CD8-positive, alpha-beta memory T cell (primary cell): ENCODE data around the gene STK32C. TPM values are rescaled to one million over a fixed set of nuclear protein-coding genes. Genes with fewer than 3 reads are reported as not detected.

Source experiments
- CTCF ChIA-PET: fragments of 350-600 bp; sonication (Branson Sonifier 250); formaldehyde crosslinking; loops from one replicate; lab custom pipeline; 2021; ENCODE audit warnings: antibody characterized with exemption; lab: Charles Lee
- POLR2A ChIA-PET: fragments of 350-600 bp; sonication (Branson Sonifier 250); formaldehyde crosslinking; loops from one replicate; lab custom pipeline; 2021; ENCODE audit warnings: antibody characterized with exemption; lab: Charles Lee
- DNase-seq, 5 donors: peaks; one replicate each; pipeline versions ENCODE4 v3.0.0 to v3.0.0-alpha.2; 2020 to 2022; ENCODE audit warnings: mixed read lengths in 1 of 5
- H3K27ac ChIP-seq: one replicate; pipeline ENCODE4 v1.7.0; 2013; ENCODE audit warnings: low read depth, mild to moderate bottlenecking, low read length, moderate library complexity
- H3K27me3 ChIP-seq: 2 replicates; pipeline ENCODE4 v1.7.0; 2013; ENCODE audit warnings: low read length, mild to moderate bottlenecking; ENCODE audit not compliant: insufficient read depth, poor library complexity, severe bottlenecking
- H3K36me3 ChIP-seq: 2 replicates; pipeline ENCODE4 v1.7.0; 2013; ENCODE audit warnings: mild to moderate bottlenecking, low read length, moderate library complexity; ENCODE audit not compliant: insufficient read depth
- H3K4me1 ChIP-seq: 2 replicates; pipeline ENCODE4 v1.7.0; 2013; ENCODE audit warnings: mild to moderate bottlenecking, low read length, moderate library complexity; ENCODE audit not compliant: insufficient read depth
- H3K4me3 ChIP-seq: 2 replicates; pipeline ENCODE4 v1.7.0; 2013; ENCODE audit warnings: mild to moderate bottlenecking, low read length
- H3K9me3 ChIP-seq: 2 replicates; pipeline ENCODE4 v1.7.0; 2013; ENCODE audit warnings: mild to moderate bottlenecking, low read length
- H3K27ac Mint-ChIP-seq, 8 donors: one replicate each; pipeline ENCODE4 v1.8.0; 2020 to 2021; ENCODE audit warnings: mixed read lengths in 8 of 8, mild to moderate bottlenecking in 6 of 8, inconsistent platforms in 3 of 8, moderate library complexity in 3 of 8
- H3K27me3 Mint-ChIP-seq, 2 donors: one replicate each; pipeline ENCODE4 v1.8.0; 2020 to 2021; ENCODE audit warnings: mixed read lengths in 2 of 2, mild to moderate bottlenecking in 1 of 2, moderate library complexity in 1 of 2
- H3K36me3 Mint-ChIP-seq, 3 donors: one replicate each; pipeline ENCODE4 v1.8.0; 2020 to 2021; ENCODE audit warnings: mixed read lengths in 3 of 3, inconsistent platforms in 1 of 3, mild to moderate bottlenecking in 1 of 3
- H3K4me1 Mint-ChIP-seq, 3 donors: one replicate each; pipeline ENCODE4 v1.8.0; 2020 to 2021; ENCODE audit warnings: mixed read lengths in 3 of 3, inconsistent platforms in 1 of 3, mild to moderate bottlenecking in 1 of 3
- H3K4me3 Mint-ChIP-seq, 7 donors: one replicate each; pipeline ENCODE4 v1.8.0; 2020 to 2021; ENCODE audit warnings: mixed read lengths in 7 of 7, mild to moderate bottlenecking in 6 of 7, moderate library complexity in 4 of 7, inconsistent platforms in 2 of 7
- H3K9me3 Mint-ChIP-seq, 5 donors: one replicate each; pipeline ENCODE4 v1.8.0; 2020 to 2022; ENCODE audit warnings: mixed read lengths in 5 of 5, mild to moderate bottlenecking in 3 of 5, moderate library complexity in 2 of 5, inconsistent platforms in 1 of 5
- polyA plus RNA-seq: library from polyadenylated mRNA; unstranded; fragments of 300-500 nt; fragmentation: Illumina TruSeq; gene quantifications from one replicate; pipeline ENCODE4 v1.2.3, GENCODE V29; 2021
- total RNA-seq, 2 experiments: library from RNA; stranded (reverse); gene quantifications; one replicate each; pipeline ENCODE4 v1.2.3, GENCODE V29; 2021

STK32C gene
- total and polyA plus RNA-seq, 3 experiments from 2014 or later: 8.5 to 14.9 (median 14.0) TPM

DNA sequence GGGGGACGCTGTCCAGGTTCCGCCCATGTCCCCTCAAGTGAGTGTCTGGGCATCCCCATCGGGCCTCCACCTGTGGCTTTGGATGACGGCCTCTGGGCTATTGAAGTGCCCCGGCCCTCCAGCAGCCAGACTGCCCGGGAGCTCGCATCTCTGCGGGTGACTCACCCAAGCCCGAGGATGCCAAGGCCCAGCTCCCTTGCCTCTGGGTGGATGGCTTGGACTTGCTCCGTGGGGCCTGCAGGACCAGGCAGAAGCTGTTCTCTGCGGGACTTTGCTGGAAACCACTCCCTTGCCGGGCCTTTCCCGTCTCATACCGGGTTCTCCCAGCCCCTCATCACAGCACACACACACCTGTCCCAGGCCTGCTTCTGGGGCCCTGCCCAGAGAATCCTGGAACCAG, 98.6 kb downstream of the STK32C start:
- no peaks in the 10 kb centered on the region for H3K4me1 Mint-ChIP-seq
- no peaks in the 10 kb centered on the region for H3K27me3 Mint-ChIP-seq
- ChIA-PET CTCF (no interaction called here), POLR2A (no interaction called here)
- DNase-seq: no peak
- Histone ChIP-seq H3K9me3 (no peaks in the 10 kb centered on the region), H3K27ac (no peak overlapping the region), H3K4me3 (no peak overlapping the region), H3K4me1 (no peaks in the 10 kb centered on the region), H3K36me3 (no peaks in the 10 kb centered on the region), H3K27me3 (no peaks in the 10 kb centered on the region)
- H3K4me3 Mint-ChIP-seq: no peak overlapping the region
- peaks cover 6 to 19% (median 9%) of the 10 kb centered on the region in 3 donors for H3K36me3 Mint-ChIP-seq
- peaks cover 0 to 12% (median 7%) of the 10 kb centered on the region in 5 donors for H3K9me3 Mint-ChIP-seq
- peak overlapping the region in 1 of 8 donors; percentile 37 for H3K27ac Mint-ChIP-seq

DNA sequence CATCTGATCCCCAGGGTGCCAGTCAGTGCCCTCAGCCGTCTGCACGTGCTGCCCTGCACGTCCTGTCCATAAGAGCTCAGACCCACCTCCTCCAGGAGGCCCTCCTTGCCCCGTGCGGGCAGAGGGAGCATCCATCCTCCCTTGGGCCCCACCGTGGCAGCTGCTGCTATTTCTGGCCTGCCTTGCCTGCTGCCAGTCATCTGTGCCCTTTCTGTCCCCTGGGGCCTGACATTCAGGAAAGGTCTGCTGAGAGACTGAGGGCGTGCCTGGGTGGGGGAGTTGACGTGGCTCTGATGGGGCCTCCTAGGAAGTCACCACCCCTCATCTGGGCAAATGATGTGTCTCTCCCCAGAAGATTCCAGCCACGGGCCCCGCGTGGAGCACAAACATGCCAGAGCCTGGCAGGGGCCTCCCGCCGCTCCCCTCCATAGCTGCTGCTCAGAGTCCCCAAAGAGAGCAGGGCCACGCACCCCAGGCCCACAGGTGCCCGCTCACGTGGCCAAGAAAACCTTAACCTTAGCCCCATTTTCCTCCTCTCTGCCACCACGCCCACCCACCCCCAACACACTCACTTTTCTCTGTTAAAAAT, 99.2 kb downstream of the STK32C start:
- Histone ChIP-seq H3K4me1 (no peaks in the 10 kb centered on the region), H3K27me3 (no peaks in the 10 kb centered on the region), H3K36me3 (no peaks in the 10 kb centered on the region), H3K4me3 (no peak overlapping the region), H3K9me3 (no peaks in the 10 kb centered on the region), H3K27ac (no peak overlapping the region)
- no peak for DNase-seq
- Mint-ChIP-seq H3K4me1 (no peaks in the 10 kb centered on the region), H3K36me3 (peaks cover 2 to 13% (median 6%) of the 10 kb centered on the region in 3 donors), H3K9me3 (peaks cover 0 to 8% (median 4%) of the 10 kb centered on the region in 5 donors), H3K4me3 (no peak overlapping the region), H3K27ac (peak overlapping the region in 2 of 8 donors; percentile 37 to 64), H3K27me3 (no peaks in the 10 kb centered on the region)
- ChIA-PET CTCF (no interaction called here), POLR2A (no interaction called here)

DNA sequence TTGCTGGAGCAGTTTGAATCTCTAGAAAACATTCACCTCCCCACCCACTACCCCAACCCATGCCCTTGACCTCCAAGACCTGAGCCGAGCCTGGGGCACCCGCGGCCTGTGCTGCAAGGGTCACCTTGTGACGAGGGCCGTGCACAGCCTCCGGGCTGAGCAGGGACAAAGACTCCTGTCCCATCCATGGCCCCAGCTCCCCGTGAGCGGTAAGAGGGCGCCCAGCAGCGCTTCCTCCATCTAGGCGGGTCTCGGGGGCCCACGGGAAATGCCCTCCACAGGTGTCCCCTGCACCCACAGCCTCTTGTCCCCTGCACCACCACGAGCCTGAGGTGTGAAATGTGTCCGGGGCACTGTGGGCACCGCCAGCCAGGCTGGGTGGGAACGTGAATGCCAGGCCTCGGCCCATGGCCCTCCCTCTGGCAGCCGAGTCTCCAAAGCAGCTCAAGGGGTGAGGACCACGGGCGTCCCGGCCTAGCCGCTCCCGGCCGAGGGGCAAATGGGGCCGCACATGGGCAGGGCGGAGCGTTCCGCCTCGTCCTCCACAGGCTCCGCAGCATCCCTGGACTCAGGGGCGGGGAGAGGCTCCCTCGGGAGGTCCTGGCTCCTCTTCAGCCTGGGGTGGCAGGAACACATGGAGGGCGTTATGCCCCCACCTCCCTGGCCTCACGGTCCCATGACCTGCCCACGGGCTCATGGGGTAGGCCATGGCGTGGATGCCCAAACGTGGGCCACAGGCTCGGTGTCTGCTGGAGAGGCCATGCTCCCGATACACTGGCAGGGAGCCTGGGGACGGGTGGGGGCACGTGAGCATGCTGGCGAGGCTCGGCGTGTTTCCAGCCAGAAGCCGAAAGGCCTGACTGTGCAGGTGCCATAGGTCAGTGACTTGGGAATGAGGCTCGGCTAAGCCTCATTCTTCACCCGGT, 100.0 kb downstream of the STK32C start:
- Histone ChIP-seq H3K36me3 (no peaks in the 10 kb centered on the region), H3K4me3 (no peak overlapping the region), H3K27me3 (no peaks in the 10 kb centered on the region), H3K27ac (no peak overlapping the region), H3K4me1 (no peaks in the 10 kb centered on the region), H3K9me3 (no peaks in the 10 kb centered on the region)
- peaks cover 0 to 5% (median 0%) of the 10 kb centered on the region in 5 donors for H3K9me3 Mint-ChIP-seq
- no peaks in the 10 kb centered on the region for H3K27me3 Mint-ChIP-seq
- peaks cover 0 to 6% (median 3%) of the 10 kb centered on the region in 3 donors for H3K36me3 Mint-ChIP-seq
- no peak overlapping the region for H3K4me3 Mint-ChIP-seq
- CTCF ChIA-PET: no interaction called here
- no peaks in the 10 kb centered on the region for H3K4me1 Mint-ChIP-seq
- no peak overlapping the region for H3K27ac Mint-ChIP-seq
- DNase-seq: no peak
- POLR2A ChIA-PET: no interaction called here

DNA sequence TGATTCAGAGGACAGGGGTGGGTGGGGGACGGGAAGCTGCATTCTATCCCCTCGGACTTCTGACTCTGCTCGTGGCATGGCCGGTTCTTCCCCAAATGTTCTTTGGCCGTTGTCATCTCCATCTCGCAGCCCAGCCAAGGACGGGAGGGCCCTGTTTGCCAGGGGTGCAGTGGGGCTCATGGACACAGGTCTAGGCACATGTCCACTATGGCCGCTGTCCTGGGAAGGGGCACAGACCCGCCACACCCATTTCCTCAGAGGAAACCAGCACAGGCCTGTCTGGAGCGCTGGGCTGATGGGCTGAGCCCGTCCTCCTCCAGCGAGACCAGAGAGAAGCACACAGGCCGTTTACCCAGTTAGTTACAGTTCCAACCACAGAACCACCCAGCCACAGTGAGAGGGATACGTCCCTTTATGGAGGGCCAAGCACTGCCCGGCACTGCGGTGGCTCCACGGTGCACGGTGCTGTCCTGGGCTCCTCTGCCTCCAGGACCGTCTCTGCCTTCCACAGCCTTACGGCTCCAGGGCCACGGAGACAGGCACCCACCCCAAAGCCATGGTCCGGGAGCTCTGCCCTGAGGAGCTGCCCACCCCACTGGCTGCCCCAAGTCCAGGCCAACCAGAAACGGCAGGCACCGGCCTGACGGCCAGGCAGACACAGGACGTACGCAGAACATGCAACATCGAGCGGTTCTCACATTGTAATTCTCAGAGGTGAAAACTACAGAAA, 100.8 kb downstream of the STK32C start:
- H3K4me1 Mint-ChIP-seq: no peaks in the 10 kb centered on the region
- no peaks in the 10 kb centered on the region for H3K9me3 ChIP-seq
- H3K27ac Mint-ChIP-seq: no peak overlapping the region
- CTCF ChIA-PET: no interaction called here
- H3K4me3 Mint-ChIP-seq: no peak overlapping the region
- POLR2A ChIA-PET: no interaction called here
- H3K36me3 ChIP-seq: no peaks in the 10 kb centered on the region
- no peaks in the 10 kb centered on the region for H3K9me3 Mint-ChIP-seq
- no peaks in the 10 kb centered on the region for H3K4me1 ChIP-seq
- H3K27me3 ChIP-seq: no peaks in the 10 kb centered on the region
- no peak overlapping the region for H3K4me3 ChIP-seq
- H3K36me3 Mint-ChIP-seq: peaks cover 0 to under 1% (median under 1%) of the 10 kb centered on the region in 3 donors
- no peak overlapping the region for H3K27ac ChIP-seq
- H3K27me3 Mint-ChIP-seq: no peaks in the 10 kb centered on the region
- DNase-seq: no peak

DNA sequence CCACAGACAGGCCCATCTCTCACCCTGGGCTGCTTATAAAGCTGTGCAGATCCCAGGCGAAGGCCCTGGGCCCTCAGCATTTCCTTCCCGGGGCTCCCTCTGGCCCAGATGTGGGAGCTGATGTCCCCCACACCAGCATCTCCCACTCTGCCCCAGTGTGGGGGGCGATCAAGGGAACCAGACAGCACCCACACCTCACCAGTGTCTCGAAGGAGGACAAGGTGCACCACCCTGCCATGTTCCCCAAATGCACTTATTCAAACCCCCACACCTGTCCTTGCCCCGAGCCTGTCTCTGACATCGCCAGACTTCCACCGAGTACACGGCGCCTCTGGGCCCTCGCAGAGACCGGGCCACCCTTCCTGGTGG, 101.4 kb downstream of the STK32C start:
- no peak overlapping the region for H3K4me3 ChIP-seq
- ChIA-PET POLR2A (no interaction called here), CTCF (no interaction called here)
- Mint-ChIP-seq H3K27ac (no peak overlapping the region), H3K4me3 (no peak overlapping the region), H3K27me3 (no peaks in the 10 kb centered on the region), H3K9me3 (no peaks in the 10 kb centered on the region), H3K36me3 (no peaks in the 10 kb centered on the region), H3K4me1 (no peaks in the 10 kb centered on the region)
- H3K4me1 ChIP-seq: no peaks in the 10 kb centered on the region
- H3K36me3 ChIP-seq: no peaks in the 10 kb centered on the region
- H3K27me3 ChIP-seq: no peaks in the 10 kb centered on the region
- no peak for DNase-seq
- no peaks in the 10 kb centered on the region for H3K9me3 ChIP-seq
- H3K27ac ChIP-seq: no peak overlapping the region

DNA sequence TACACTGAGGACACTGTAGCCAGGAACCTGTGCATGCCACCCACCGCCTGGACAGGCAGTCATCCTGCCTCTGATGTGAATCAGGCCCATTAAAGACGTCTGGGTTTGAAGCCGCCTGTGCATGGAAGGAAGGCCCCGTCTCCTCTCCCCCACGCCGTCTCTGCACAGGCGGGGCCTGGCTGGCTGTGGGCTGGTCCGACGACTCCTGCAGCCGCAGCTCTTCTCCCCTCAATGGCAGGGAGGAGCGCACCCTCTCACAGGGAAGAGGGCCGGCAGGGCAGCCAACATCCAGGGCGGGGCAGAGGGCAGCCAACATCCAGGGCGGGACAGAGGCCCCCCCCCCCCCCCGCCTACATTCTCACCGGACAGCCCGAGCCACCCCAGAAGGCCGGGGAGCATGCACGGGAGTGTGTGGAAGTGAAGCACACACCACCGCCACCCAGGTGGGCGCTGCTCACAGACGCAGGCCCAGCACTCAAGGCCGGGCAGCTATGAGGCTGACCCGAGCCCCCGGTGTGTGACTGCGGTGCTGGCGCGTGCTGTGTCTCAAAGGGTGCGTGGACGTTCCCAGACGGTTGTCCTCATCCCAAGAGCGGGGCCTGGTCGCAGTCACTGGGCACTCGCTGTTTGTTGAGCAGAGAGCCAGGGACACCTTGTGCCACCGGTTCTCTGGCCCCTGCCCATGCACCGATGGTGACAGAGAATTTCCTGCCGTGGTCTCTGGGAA, 101.9 kb downstream of the STK32C start:
- no peaks in the 10 kb centered on the region for H3K27me3 ChIP-seq
- H3K36me3 Mint-ChIP-seq: no peaks in the 10 kb centered on the region
- no peak overlapping the region for H3K4me3 ChIP-seq
- H3K4me1 ChIP-seq: no peaks in the 10 kb centered on the region
- H3K4me3 Mint-ChIP-seq: no peak overlapping the region
- DNase-seq: peak in 1 of 5 donors; percentile 23
- ChIA-PET POLR2A (no interaction called here), CTCF (no interaction called here)
- no peaks in the 10 kb centered on the region for H3K36me3 ChIP-seq
- no peaks in the 10 kb centered on the region for H3K27me3 Mint-ChIP-seq
- H3K27ac Mint-ChIP-seq: no peak overlapping the region
- H3K4me1 Mint-ChIP-seq: no peaks in the 10 kb centered on the region
- H3K9me3 Mint-ChIP-seq: no peaks in the 10 kb centered on the region
- no peak overlapping the region for H3K27ac ChIP-seq
- H3K9me3 ChIP-seq: no peaks in the 10 kb centered on the region

DNA sequence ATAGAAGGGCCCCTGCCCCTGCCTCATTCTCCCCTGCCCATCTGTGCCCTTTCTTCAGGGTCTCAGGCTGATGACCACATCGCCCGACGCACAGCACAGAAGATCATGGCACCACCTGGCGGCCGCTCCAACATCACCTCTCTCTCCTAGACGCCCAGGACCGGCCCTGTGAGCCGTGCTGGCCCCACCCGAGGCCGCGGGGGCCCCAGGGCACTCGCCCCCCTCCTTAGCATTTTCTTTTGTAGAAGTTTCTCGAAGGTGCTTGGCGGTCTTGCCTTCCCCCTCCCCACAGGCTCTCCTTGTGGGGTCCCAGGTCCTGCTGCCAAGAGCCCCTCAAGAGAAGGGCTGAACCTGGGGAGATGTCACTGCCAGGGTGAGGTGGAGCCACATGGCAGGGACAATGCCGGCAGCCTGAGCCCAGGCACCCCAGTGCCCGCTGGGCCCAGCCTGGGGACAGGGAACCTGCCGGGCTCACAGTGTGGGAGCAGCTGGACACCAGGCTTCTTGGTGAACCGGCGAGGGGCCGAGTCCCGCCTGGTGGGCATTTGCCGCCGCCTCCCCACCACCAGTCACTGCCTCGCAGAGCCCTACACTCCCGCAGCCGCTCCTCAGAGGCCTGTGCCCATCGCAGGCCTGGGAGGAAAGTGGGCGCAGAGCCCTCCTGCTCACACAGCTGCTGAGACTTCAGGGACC, 102.8 kb downstream of the STK32C start:
- no peak overlapping the region for H3K27ac Mint-ChIP-seq
- CTCF ChIA-PET: no interaction called here
- Histone ChIP-seq H3K27me3 (no peaks in the 10 kb centered on the region), H3K4me1 (no peaks in the 10 kb centered on the region), H3K27ac (no peak overlapping the region), H3K9me3 (no peaks in the 10 kb centered on the region), H3K36me3 (no peaks in the 10 kb centered on the region), H3K4me3 (no peak overlapping the region)
- peak in 1 of 5 donors; percentile 24 for DNase-seq
- no peaks in the 10 kb centered on the region for H3K4me1 Mint-ChIP-seq
- no peaks in the 10 kb centered on the region for H3K9me3 Mint-ChIP-seq
- no peak overlapping the region for H3K4me3 Mint-ChIP-seq
- no peaks in the 10 kb centered on the region for H3K36me3 Mint-ChIP-seq
- no peaks in the 10 kb centered on the region for H3K27me3 Mint-ChIP-seq
- POLR2A ChIA-PET: no interaction called here
